HL-60 (cell line): Measurements from ENCODE around the gene PJA1.

ENCODE experiments used
- CTCF ChIP-seq: IDR thresholded peaks from one replicate; pipeline ENCODE4 v1.5.1; 2011; ENCODE audit warnings: low read length, control low read depth, inconsistent platforms; ENCODE audit not compliant: insufficient read depth
- GABPA ChIP-seq: IDR thresholded peaks from 2 replicates; pipeline ENCODE4 v1.6.1; 2012; ENCODE audit warnings: low read depth
- POLR2AphosphoS5 ChIP-seq: IDR thresholded peaks from 2 replicates; pipeline ENCODE4 v1.6.1; 2012; ENCODE audit warnings: low read depth
- SPI1 ChIP-seq: IDR thresholded peaks from 2 replicates; pipeline ENCODE4 v1.6.1; 2012; ENCODE audit warnings: low read depth, mild to moderate bottlenecking, borderline replicate concordance

DNA sequence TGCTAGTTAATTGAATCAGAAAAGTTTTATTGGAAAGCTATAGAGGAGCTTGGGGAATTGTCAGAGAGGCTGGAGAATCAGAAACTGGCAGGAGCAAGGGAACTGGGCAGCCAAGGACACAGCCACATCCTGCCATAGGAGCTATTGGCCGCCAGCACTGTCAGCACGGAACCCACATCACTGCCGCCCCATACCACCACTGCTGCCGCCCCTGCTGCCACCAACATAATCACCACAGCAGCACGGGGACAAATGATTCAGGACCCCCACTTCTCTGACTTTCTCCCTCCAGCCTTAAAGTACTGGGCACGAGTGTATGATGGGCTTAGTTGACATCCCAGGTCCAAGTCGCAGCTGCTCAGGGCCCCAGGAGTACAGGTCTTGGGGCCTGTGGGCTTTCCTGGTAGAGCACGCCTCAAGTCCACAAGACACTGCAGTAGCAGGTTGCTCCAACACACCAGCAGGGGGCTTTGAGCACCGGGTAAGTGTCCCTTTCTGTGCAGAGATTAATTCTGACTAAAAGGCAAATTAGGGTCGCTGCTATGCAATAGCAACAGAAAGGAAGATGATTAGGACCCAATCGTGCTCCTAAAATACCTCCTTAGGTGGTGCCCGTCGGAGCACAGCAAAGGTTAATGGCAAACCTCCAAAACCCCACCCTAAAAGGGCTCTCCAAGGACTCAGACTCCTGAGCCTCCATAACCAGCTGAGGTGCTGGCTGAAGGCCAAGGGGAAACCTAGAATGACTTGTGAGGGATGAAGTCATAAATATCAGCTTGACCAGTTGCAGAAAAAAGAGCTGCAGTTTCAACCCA, 6.9 kb downstream of the PJA1 start:
- TF ChIP-seq GABPA (no peak), CTCF (no peak), SPI1 (no peak), POLR2AphosphoS5 (no peak)
